Stimulated activated CD4-positive, alpha-beta T cell treated with anti-CD3 and anti-CD28 coated beads, Interleukin-12 subunit alpha, Interleukin-12 subunit beta, amount 100 ng/mL, for 24 hours (primary cell): ENCODE results near the gene F12.
A peak's percentile ranks its signal among the peaks of the same experiment; 100 is the strongest.
"Not testable (repeated sequence)": the region's sequence is repeated elsewhere in the genome, so short reads cannot be mapped to it uniquely, and the experiment has no call there.

ENCODE experiments used
- DNase-seq, 2 experiments: peaks; one replicate each; pipeline ENCODE4 v3.0.0-alpha.2; 2020; ENCODE audit warnings: low read depth in 2 of 2

The F12 gene

DNA sequence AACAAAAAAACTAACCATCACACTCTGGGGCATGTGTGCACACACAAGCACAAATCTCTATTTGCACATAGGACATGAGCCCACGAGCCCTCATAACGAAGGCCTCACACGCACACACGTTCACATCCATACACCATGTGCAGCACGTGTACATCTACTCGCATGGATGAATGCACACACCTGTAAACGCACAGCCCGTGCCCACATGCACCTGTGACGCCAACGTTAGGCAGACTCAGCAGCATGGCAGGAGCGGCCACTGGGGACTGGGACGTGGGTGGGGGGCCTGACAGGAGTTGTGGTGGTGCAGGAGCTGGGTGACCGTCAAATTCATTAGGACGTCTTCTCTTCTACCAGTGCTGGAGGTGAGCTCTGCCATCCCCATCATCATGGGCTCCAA lies 22.0 kb downstream of the F12 start:
- no peak for DNase-seq

DNA sequence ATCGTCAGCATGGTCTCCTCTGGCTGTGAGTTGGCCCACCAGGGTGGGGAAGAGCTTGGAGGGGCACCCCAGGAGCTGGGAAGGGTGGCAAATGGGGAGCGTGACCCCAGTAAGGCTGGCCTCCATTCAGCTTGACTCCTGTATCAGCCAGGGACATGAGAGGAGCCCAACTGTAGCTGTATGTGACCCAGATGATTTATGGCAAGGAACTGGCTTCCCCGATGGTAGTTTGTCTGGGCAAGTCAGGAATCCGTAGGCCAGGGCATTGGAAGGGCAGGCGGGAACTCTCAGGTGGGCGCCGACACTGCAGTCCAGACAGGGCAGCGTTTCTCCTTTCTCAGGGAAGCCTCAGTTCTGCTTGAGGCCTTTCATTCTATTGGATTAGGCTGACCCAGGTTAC lies 22.8 kb downstream of the F12 start:
- DNase-seq = no peak

DNA sequence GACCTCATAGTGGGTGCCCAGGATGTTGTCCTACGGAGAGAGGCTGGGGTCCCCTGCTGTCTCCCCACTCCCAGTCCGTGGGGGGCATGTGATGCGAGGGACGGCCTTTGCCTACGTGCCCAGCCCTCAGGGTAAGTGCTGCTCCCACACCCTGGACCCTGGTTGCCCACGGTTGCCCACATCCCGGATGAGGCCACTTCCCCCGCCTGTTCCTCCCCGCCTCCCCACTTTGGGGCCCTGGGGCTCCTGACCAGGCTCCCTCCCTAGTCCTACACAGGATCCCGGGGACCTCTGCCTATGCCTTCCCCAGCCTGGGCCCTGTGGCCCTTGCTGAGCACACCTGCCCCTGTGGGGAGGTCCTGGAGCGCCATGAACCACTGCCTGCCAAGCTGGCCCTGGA lies 23.6 kb downstream of the F12 start:
- DNase-seq = no peak

DNA sequence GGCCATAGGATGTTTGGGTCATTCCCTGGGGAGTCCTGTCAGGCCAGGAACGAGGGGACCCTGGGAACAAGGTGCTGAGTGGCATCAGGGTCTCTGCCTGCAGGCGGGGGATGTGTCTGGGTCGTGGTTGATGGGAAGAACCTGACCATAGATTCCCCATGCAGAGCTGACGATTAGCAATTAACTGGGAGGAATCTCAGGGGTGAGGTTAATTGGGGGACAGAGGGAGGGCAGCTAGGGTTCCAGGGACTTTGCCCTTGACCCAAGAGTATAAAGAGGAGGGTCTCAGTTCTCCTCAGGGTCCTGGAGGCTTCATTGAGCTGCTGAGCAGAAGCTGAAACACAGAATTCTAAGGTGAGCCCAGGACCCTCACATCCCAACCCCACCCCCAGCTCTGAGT lies 25.2 kb downstream of the F12 start, which contains the start of gene SLC34A1:
Gene SLC34A1 (plus strand): TSS at position 301 of the 400 bp plus-strand sequence. CDS start 1,308 bp downstream, outside the sequence.
- DNase-seq = no peak

DNA sequence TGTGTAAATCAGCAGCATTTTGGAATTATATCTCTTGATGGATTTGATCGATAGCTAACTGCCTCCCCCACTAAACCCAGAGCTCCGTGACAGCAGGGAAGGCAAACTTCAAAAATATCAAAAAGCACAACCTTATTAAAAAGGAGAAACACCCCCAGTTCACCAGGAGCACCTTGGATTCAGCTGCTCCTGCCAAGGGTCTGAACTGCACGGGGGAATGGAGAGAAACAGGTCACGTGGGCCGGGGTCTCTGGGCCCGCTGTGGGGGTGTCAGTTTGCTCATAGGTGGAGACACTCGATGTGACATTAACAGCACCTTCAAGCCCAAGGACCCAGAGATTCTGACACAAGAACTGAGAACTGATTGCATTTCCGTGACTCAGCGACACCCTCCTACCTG lies 26.2 kb downstream of the F12 start:
- DNase-seq = no peak

DNA sequence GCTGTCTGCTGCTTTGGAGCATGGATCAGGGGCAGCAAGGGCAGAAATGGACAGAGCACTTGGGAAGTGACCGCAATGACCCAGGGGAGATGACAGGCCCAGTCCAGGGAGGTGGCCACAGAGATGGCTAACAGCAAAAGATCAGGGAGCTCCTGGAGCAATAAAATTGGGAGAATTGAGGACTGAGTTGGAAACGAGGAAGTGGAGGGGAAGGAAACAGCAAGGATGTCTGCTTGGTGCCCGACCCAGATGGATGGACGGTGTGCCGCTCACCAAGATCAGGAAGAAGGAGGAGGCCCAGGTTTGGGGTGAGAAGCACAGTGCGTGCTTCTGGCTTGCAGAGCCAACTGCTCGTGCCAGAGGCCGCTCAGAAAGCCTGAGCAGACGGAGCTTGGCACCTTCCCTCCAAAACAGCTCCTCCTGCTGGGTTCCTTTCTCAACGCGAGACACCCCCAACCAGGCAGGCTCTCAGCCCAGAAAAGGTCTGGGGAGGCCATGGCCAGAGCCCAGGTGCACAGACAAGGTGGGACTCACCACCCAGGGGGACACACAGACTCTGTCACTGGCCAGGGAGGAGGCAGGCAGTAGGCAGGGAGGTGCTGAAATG lies 26.8 kb downstream of the F12 start:
- no peak for DNase-seq

DNA sequence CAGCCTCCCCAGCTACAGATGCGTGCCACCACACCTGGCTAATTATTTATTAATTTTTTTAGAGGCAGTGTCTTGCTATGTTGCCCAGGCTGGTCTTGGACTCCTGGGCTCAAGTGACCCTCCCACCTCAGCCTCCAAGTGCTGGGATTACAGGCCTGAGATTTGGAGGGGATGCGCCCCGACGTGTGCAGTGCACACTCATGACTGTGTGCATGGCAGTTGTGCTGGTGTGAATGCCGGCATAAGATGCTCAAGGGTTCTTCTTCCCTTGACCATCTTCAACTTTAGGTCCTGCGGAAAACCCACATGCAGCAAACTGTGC lies 28.6 kb downstream of the F12 start:
- DNase-seq = no peak

DNA sequence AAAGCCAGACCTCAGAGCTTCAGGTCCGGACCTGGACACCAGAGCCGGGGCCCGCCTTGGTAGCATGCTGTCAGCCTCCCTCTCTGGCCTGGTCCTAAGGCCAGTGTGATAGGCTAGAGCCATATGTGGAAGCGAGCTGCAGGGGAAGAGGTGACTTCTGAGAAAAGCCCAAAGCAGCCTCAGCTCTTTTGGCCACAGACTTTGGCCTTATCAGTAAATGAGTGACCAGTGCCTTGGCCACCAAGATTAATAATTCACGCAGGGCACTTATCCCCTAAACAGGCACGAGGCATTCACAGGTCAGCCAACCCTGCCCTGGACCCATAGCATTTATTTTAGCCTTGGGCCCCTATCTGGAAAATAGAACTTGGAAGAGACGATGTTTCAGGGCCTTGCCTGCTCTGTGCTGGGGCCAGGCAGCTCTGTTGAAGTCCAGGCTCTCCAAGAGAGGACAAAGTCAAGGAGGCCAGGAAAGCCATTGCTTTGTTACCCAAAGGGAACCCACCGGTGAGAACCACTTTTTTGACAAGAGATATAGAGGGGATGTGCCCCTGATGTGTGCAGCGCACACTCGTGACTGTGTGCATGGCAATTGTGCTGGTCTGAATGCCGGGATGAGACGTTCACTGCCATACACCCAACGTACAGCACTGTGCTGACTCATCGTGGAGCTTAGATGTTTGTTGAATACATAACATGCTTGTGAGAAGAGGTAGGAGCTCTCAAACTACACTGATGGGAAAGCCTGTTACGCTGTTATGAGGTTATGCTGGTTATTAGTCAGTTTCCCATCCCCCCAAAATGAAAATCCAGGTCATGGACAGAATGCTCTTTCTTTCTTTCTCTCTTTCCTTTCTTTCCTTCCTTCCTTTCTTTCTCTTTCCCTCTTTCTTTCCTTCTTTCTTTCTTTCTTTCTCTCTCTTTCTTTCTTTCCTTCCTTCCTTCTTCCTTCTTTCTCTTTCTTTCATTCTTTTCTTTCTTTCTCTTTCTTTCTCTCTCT lies 30.2 kb downstream of the F12 start:
- no peak for DNase-seq

DNA sequence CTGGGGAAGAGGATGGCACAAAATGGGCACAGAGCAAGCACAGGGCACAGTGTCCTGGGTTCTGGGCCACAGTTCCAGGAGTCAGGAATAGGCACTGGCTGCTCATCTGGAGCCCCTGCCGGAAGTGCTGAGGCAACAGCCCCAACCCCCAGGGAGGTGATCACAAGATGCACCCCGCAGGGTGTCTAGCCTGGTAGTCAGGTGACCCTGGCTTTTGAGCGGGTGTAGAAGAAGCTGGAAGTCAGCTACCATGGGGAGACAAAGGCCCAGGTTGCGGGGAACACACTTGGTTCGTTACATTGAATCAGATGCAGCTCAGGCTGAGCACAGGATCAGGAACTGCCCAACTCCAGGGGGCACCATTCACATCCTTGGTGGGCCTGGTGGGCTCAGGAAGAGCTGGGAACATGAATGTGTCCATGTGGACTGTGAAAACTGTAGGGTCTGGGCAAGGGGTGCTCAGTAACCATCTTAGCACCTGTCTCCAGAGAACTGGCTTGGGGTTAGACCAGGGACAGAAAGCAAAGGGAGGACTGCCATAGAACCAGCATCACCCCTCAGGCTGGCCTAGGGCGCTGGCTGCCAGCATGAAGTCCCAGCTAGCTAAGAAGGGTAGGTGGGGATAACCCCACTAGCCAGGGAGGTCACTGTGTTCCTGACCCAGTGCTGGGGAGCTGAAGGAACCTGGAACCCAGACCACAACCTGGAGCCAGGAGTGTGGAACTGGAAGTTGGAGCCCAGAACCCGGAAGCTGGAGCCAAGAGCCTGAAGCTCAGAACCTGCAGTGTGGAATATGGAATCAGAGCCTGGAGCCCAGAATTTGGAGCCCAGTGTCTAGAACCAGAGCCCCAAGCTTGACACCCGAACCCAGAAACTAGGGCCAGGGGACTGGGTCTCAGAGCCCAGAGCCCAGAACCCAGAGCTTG lies 31.2 kb downstream of the F12 start:
- no peak for DNase-seq

DNA sequence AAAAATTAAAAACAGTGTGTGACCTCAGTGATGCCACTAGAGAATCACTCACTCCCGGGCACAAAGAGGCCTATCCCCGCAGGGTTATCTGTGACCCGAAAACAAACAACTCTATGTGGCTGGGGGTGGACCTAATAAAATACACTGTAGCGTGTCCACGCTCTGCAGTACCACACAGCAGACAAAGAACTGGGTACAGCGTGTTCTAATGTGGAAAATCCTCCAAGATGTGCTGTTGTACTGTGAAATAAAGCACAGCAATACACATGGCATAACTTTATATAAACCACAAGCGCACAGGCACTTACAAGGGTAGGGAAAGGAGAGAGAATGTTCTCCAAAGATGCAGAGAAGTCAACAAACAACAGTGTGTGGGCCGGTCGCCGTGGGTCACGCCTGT lies 33.3 kb downstream of the F12 start:
- no peak for DNase-seq

DNA sequence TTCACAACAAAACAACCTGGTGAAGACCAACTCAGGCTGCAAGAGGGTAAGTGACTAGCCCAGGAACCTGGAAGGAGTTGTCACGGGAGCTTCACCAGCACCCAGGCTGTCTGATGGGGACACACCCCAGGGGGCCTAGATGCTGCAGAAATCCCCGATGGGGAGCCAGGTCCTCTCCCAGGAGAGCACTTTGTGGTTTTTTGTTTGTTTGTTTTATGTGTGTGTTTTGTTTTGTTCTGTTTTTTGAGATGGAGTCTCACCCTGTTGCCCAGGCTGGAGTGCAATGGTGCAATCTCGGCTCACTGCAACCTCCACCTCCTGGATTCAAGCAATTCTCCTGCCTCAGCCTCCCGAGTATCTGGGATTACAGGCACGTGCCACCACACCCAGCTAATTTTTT lies 33.8 kb downstream of the F12 start:
- not testable (repeated sequence) for DNase-seq

DNA sequence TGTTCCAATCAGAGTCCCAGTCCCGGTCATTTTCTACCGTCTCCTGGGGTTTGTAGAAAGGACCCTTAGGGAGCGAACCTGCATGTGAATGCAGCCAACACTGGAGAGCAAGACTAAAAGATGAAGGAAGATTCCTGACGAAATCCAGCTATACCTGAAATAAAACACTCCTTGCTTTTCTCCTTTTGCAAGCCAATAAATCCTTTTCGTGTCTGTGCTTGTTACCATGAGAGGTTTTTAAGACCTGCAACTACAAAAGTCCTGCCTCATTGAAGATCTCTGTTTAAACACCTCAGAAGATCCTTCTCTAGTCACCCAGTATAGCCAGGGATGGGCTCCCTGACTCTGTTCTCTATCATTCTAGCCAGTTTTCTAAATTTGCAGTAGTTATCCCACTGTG lies 35.2 kb downstream of the F12 start:
- DNase-seq = no peak

DNA sequence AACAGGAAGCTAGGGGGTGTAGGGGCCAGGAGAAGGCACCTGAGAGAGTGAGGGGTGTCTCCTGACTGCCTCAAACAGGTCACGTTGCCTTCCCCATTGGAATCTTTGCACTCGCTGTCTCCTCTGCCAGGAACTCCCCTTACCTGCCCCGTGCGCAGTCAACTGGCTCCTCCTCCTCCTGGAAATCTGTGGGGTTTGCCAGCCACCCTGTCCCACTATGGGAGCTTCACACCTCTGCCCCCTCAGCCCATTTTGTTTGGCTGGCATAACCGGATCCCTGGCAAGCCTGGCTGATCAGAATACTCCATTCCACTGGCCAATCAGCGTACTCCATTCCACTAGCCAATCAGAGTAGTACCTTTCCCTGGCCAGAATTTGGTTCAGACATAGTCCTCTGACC lies 35.6 kb downstream of the F12 start:
- DNase-seq = no peak

DNA sequence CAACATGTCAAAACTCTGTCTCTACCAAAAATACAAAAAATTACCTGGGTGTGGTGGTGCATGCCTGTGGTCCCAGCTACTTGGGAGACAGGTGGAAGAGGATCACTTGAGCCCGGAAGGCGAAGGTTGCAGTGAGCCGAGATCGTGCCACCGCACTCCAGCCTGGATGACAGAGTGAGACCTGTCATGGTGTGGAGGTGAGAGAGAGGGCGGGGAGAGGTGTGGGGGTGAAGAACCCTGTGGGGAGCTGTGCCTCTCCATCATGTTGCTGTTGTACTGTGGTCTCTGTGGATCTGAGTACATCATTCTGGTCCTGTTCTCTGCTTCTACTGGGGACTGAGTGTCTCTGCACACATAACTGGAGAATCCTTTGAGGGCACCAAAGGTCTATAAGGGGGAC lies 36.5 kb downstream of the F12 start:
- no peak for DNase-seq

DNA sequence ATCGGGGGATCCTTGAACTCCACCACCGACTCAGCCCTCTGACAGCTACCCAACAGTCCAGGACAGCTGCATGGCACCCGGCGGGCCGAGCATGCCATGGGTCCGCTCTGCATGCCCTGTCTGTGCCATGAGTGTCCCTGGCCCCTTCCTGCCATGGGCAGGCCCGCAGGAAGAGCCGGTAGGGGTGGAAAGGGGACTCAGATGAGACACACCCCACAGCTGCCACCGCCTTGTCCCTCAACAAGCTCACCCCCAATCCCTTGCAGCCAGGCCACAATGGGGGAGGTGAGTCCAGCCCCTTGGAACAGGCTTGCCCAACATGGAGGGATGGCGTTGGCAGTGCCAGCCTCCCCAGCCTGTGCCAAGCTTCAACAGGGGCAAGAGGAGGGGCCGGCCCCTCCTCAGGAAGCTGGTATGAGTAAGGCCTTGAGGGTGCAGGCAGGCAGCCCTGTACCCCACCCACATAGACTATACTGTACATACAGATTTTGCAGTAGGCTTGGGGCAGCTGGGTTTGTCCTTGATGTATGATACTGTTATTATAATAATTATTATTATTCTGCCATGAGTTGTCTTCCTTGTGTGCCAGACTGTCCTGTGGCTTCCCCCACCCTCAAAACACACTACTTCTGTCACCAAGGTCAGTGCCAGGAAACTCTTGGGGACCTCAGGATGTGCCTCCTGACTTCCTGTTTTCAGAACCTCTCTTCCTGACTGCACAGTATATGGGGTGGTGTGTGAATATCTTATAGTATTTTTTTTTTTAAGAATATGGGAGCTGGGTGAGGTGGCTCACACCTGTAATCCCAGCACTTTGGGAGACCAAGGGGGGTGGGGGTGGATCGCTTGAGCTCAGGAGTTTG lies 37.1 kb downstream of the F12 start:
- no peak for DNase-seq

DNA sequence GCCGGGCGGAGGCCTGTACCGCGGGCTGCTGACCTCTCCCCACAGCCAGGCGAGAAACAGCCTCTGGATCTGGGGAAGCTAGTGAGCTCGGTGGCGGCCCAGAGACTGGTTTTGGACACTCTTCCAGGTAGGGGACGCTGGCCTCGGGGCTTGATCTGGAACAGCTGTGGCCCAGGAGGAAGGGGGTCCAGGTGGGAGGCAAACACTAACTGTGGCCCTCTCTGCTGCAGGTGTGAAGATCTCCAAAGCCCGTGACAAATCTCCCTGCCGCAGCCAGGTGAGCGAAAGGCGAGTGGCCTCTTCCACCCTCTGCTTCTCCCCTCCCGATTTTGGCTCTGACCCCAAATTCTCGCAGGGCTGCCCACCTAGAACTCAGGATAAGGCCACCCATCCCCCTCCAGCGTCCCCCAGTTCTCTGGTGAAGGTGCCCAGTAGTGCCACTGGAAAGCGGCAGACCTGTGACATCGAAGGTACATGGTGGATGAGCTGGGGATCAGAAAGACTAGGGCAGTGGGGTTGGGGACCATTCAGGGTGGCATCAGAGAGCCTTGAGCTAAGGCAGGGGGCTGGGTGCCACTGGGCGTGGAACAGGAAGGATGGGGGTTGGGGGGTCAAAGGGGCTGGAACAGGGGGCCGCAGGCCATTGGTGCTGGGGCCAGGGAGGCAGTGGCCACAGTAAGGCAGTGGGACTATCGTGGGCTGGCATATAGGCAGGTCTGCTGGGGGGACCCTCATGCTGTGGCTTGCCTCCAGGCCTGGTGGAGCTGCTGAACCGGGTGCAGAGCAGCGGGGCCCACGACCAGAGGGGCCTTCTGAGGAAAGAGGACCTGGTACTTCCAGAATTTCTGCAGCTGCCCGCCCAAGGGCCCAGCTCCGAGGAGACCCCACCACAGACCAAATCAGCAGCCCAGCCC lies 38.0 kb downstream of the F12 start:
- DNase-seq = no peak

DNA sequence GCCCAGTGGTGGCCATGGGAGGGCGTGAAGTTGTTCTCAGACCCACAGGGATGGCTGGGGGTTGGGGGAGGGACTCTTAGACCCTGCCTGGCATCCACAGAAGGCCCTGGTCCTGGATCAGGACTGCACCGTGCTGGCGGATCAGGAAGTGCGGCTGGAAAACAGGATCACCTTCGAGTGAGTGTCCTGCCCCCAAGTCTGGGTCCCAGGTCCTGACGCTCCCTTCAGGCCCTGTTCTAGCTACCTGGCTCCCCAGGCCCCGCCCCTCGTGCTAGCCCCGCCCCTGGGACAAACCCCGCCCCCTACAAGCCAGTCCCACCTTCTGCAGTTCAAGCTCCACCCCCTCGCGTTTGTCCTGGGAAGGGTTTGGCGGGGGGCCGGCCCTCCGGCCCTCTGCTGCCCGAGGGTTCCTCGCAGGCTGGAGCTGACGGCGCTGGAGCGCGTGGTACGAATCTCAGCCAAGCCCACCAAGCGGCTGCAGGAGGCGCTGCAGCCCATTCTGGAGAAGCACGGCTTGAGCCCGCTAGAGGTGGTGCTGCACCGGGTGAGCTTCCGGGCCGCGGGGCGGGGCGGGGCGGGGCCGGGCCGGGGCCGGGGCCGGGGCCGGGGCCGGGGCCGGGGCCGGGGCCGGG lies 38.8 kb downstream of the F12 start:
- DNase-seq = peak; percentile 49 to 54

DNA sequence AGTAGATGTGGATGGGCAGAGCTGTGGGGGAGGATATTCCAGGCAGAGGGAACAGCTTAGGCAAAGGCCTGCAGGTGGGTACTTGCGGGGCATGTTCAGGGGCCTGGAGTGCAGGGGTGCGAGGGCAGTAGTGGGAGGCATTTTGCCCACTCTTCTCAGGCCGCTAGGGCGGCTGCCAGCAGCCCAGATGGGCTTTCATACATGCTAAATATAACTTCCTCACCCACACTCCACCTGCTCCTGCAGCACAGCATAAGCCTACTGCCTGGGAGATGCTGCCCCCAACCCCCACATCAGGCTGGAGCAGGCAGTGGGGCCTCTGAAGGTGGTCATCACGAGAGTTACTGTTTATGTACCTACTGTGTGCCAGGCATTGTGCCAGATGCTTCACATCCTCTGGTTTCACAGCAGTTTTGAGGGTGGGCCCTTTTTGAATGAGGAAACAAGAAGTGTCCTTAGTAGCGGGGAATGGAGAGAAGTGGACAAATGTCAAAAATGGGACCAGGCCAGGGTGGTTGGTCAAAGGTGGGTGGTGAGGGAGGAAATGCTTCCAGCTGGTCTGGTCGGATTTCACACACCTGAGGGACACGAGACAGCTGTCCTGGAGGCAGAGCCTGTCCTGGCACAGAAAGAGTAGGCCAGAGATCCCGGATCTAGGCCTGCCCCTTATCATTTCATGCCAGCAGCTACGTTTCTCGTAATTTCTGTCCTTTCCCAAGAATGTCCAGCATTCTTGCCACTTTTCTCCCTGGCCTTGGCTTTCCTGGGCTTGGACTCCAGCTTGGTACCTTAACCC lies 39.5 kb downstream of the F12 start:
- DNase-seq = no peak
